ENCODE data around the gene CLASP1. TPM values are rescaled to one million over a fixed set of nuclear protein-coding genes. Genes with fewer than 3 reads are reported as not detected.

Gene CLASP1
- total RNA-seq, 1 experiment from 2014 or later, result 45.9 TPM

- no peak overlapping the region for H3K4me2 ChIP-seq (ENCODE audit: insufficient read depth, insufficient read length, low read length)
- no CpG with 5 or more reads among the region's 4 CpGs for WGBS (ENCODE audit: extremely low coverage, insufficient read length, low lambda C conversion rate)
- H3K27ac Mint-ChIP-seq, result no peak overlapping the region
- no peak overlapping the region for H3K18ac ChIP-seq (ENCODE audit: insufficient read length, low read depth, low read length)
- H3K79me2 ChIP-seq (ENCODE audit: insufficient read depth, low read length), result peaks cover 2% of the 10 kb centered on the region; the same call in 1 of the 2 replicates
- no peak overlapping the region for H3T11ph ChIP-seq (ENCODE audit: low read length)
- no peaks in the 10 kb centered on the region for H3K4me1 Mint-ChIP-seq
- no peak overlapping the region for H2BK120ac ChIP-seq (ENCODE audit: low read depth, low read length, poor library complexity, severe bottlenecking)
- no peak overlapping the region for H2BK12ac ChIP-seq (ENCODE audit: insufficient read length, low read depth, low read length)
- no peak overlapping the region for H3K14ac ChIP-seq (ENCODE audit: insufficient read depth, low read length)
- no peaks in the 10 kb centered on the region for H3K9me3 ChIP-seq (ENCODE audit: control insufficient read depth, low read depth, low read length)
- no peak overlapping the region for H3K56ac ChIP-seq (ENCODE audit: insufficient read length, low read depth, low read length)
- no peak overlapping the region for H4K5ac ChIP-seq (ENCODE audit: insufficient read length, low read depth, low read length)
- H2AFZ ChIP-seq (ENCODE audit: low read length), result no peak overlapping the region
- H3K23me2 ChIP-seq (ENCODE audit: insufficient read length, low read depth, low read length, poor library complexity, severe bottlenecking), result no peaks in the 10 kb centered on the region
- peaks cover 3% of the 10 kb centered on the region in 2 experiments; a peak in 3 of 5 replicates for H3K9me3 Mint-ChIP-seq
- H3K27me3 Mint-ChIP-seq (ENCODE audit: low read depth), result no peaks in the 10 kb centered on the region
- H3K4me3 Mint-ChIP-seq, result no peak overlapping the region
- no peak overlapping the region for H4K8ac ChIP-seq (replicated peaks; ENCODE audit: insufficient read length, low read depth, low read length)
- TF ChIP-seq CTCF (conservative IDR thresholded peaks at IDR 0.05), result no peak
- peaks cover 10 to 15% (median 13%) of the 10 kb centered on the region in 3 experiments for H3K36me3 Mint-ChIP-seq (ENCODE audit: insufficient read depth in 1 of 3, low read depth in 3 of 3)
- no peak for DNase-seq
- no peak overlapping the region for H3K23ac ChIP-seq (ENCODE audit: insufficient read length, low read depth, low read length)
- no peaks in the 10 kb centered on the region for H3K27me3 ChIP-seq (ENCODE audit: insufficient read depth, low read length)
- no peak overlapping the region for H2AK5ac ChIP-seq (ENCODE audit: insufficient read length, low read length)
- no peak overlapping the region for H4K91ac ChIP-seq (ENCODE audit: insufficient read length, low read depth, low read length)
- H3K4me1 ChIP-seq (ENCODE audit: insufficient read depth, low read length), result no peaks in the 10 kb centered on the region
- no peaks in the 10 kb centered on the region for H4K20me1 ChIP-seq (ENCODE audit: control insufficient read depth, insufficient read depth, insufficient read length)
- H2BK5ac ChIP-seq (ENCODE audit: insufficient read length, low read length), result no peak overlapping the region
- H3K4ac ChIP-seq (ENCODE audit: low read depth, low read length), result no peak overlapping the region
- H2BK15ac ChIP-seq (ENCODE audit: low read depth, low read length), result no peak overlapping the region
- no peaks in the 10 kb centered on the region for H3K79me1 ChIP-seq (ENCODE audit: insufficient read depth, low read depth, low read length, poor library complexity, severe bottlenecking)
- H3K27ac ChIP-seq (ENCODE audit: insufficient read length, low read depth, low read length), result no peak overlapping the region
- H2BK20ac ChIP-seq (ENCODE audit: low read depth, low read length, poor library complexity, severe bottlenecking), result no peak overlapping the region
- H3K9ac ChIP-seq (ENCODE audit: extremely low read depth, insufficient read length, low read length), result no peak overlapping the region
These were observed 21.7 kb downstream of the CLASP1 start for GRCh38 chr2:121627525-121628050.

All from H9 (cell line).